HepG2 (cell line): ENCODE measurements around the gene SGSM1. TPM values are rescaled to one million over a fixed set of nuclear protein-coding genes. Genes with fewer than 3 reads are reported as not detected.
A peak's percentile ranks its signal among the peaks of the same experiment; 100 is the strongest.

Experiments
- E2F1 ChIP-seq: sonication (generic); formaldehyde crosslinking; IDR thresholded peaks from 2 replicates; pipeline ENCODE4 v1.5.0; 2020; ENCODE audit warnings: missing genetic modification reagents
- E2F2 ChIP-seq: sonication (generic); formaldehyde crosslinking; IDR thresholded peaks from 2 replicates; pipeline ENCODE4 v1.4.0; 2020; ENCODE audit warnings: missing genetic modification reagents, borderline replicate concordance
- EED ChIP-seq: sonication (generic); formaldehyde crosslinking; IDR thresholded peaks from 2 replicates; pipeline ENCODE4 v1.5.0; 2020; ENCODE audit warnings: mild to moderate bottlenecking, missing genetic modification reagents
- GABPB1 ChIP-seq: IDR thresholded peaks from 2 replicates; pipeline ENCODE4 v1.6.1; 2016; ENCODE audit warnings: mild to moderate bottlenecking, missing genetic modification reagents, moderate library complexity, missing compliant biosample characterization
- HCFC1 ChIP-seq: fragments of 150-350 bp; IDR thresholded peaks from 2 replicates; pipeline ENCODE4 v1.6.1; 2014; ENCODE audit warnings: low read depth, low read length
- HMGXB3 ChIP-seq: sonication (generic); formaldehyde crosslinking; IDR thresholded peaks from 2 replicates; pipeline ENCODE4 v1.4.0; 2020; ENCODE audit warnings: missing genetic modification reagents, borderline replicate concordance
- SIN3A ChIP-seq: IDR thresholded peaks from 2 replicates; pipeline ENCODE4 v1.6.1; 2011; ENCODE audit warnings: low read depth, mild to moderate bottlenecking, control low read depth, low read length, borderline replicate concordance
- U2AF1 ChIP-seq: fragments of 200-400 bp; formaldehyde crosslinking; optimal IDR thresholded peaks from 2 replicates; pipeline ENCODE3; 2017; ENCODE audit warnings: mild to moderate bottlenecking, low read depth, low read length
- ZBTB10 ChIP-seq: sonication (generic); formaldehyde crosslinking; IDR thresholded peaks from 2 replicates; pipeline ENCODE4 v1.4.0; 2020; ENCODE audit warnings: missing genetic modification reagents, borderline replicate concordance
- ZNF224 ChIP-seq: sonication (generic); formaldehyde crosslinking; IDR thresholded peaks from 2 replicates; pipeline ENCODE4 v1.5.0; 2020; ENCODE audit warnings: mild to moderate bottlenecking, missing genetic modification reagents
- ZNF280D ChIP-seq: sonication (generic); formaldehyde crosslinking; IDR thresholded peaks from 2 replicates; pipeline ENCODE4 v1.5.1; 2020; ENCODE audit warnings: mild to moderate bottlenecking, missing genetic modification reagents
- ZNF607 ChIP-seq: sonication (generic); formaldehyde crosslinking; IDR thresholded peaks from 2 replicates; pipeline ENCODE4 v1.5.1; 2020; ENCODE audit warnings: missing genetic modification reagents, mild to moderate bottlenecking, borderline replicate concordance
- ZNF672 ChIP-seq: sonication (generic); formaldehyde crosslinking; IDR thresholded peaks from 2 replicates; pipeline ENCODE4 v1.8.1; 2022; ENCODE audit warnings: missing genetic modification reagents
- ZNF720 ChIP-seq: sonication (generic); formaldehyde crosslinking; IDR thresholded peaks from 2 replicates; pipeline ENCODE4 v1.4.0; 2020; ENCODE audit warnings: missing genetic modification reagents
- ZNF790 ChIP-seq: sonication (generic); formaldehyde crosslinking; IDR thresholded peaks from 2 replicates; pipeline ENCODE4 v1.8.0; 2022; ENCODE audit warnings: missing genetic modification reagents, mild to moderate bottlenecking, borderline replicate concordance
- polyA plus RNA-seq, 8 experiments: library from polyadenylated mRNA; depleted of rRNA in 3 of 8; stranded (reverse) in 7 of 8; unstranded in 1 of 8; fragments of >200 nt; fragmentation: Illumina TruSeq in 4 of 8; extraction: Trizol in 4 of 8; gene quantifications; 2 replicates each; pipeline versions ENCODE4 v1.2.1 to v1.2.3, GENCODE V29; 2011 to 2016; ENCODE audit warnings: low read depth in 4 of 8, missing spikeins in 1 of 8, mixed read lengths in 1 of 8; ENCODE audit not compliant: insufficient read depth in 1 of 8
- total RNA-seq, 5 experiments: library from RNA; depleted of rRNA; stranded (reverse); fragments of >200 nt; fragmentation: Illumina TruSeq; extraction: Trizol; gene quantifications; 2 replicates each; pipeline ENCODE4 v1.2.3, GENCODE V29; 2016; ENCODE audit warnings: low read depth in 1 of 5

SGSM1 gene
- total and polyA plus RNA-seq, 2 of the 13 experiments (the other 11 are each of a cell fraction or from before 2014, with no cell fraction given): 0.07 TPM; not detected in 1

GRCh38 chr22:24894220-24894975 lies 88.4 kb downstream of the SGSM1 start (continued):
- TF ChIP-seq HCFC1: no peak
- TF ChIP-seq HMGXB3: no peak
- peak; percentile 89; the same call in 1 of the 2 replicates for TF ChIP-seq ZNF224 (CRISPR knock-in tag)
- TF ChIP-seq GABPB1 (CRISPR knock-in tag): peak; percentile 81
- no peak for TF ChIP-seq ZBTB10
- no peak for TF ChIP-seq ZNF672
- no peak for TF ChIP-seq ZNF280D (CRISPR knock-in tag)
- no peak for TF ChIP-seq ZNF720 (CRISPR knock-in tag)
- no peak for TF ChIP-seq EED (CRISPR knock-in tag)
- TF ChIP-seq ZNF790 (CRISPR knock-in tag): no peak
- peak; percentile 64; the same call in 1 of the 2 replicates for TF ChIP-seq ZNF607 (CRISPR knock-in tag)
- TF ChIP-seq E2F2 (CRISPR knock-in tag): no peak
- peak; percentile 50; the same call in 1 of the 2 replicates for TF ChIP-seq SIN3A
- no peak for TF ChIP-seq E2F1 (CRISPR knock-in tag)
- TF ChIP-seq U2AF1: no peak
